BLaER1 treated with 17β-estradiol and CSF1 and Interleukin-3, amounts not matched to agents 10 nM and 100 nM (cell line): ENCODE data around the gene ABCC4.
"Not testable (repeated sequence)": the region's sequence is repeated elsewhere in the genome, so short reads cannot be mapped to it uniquely, and the experiment has no call there.

ENCODE experiments used
- H3K27ac ChIP-seq, 11 experiments: shearing (Covaris generic); formaldehyde crosslinking; 2 replicates each; pipeline ENCODE4 v1.8.1; 2022
- H3K27me3 ChIP-seq, 11 experiments: shearing (Covaris generic); formaldehyde crosslinking; 2 replicates each; pipeline ENCODE4 v1.8.1; 2022
- H3K36me3 ChIP-seq, 11 experiments: shearing (Covaris generic); formaldehyde crosslinking; 2 replicates each; pipeline ENCODE4 v1.8.1; 2022
- H3K4me1 ChIP-seq, 10 experiments: shearing (Covaris generic); formaldehyde crosslinking; 2 replicates each; pipeline ENCODE4 v1.8.1; 2022
- H3K4me2 ChIP-seq, 11 experiments: shearing (Covaris generic); formaldehyde crosslinking; 2 replicates each; pipeline ENCODE4 v1.8.1; 2022
- H3K4me3 ChIP-seq, 10 experiments: shearing (Covaris generic); formaldehyde crosslinking; 2 replicates each; pipeline ENCODE4 v1.8.1; 2022
- H3K9ac ChIP-seq, 11 experiments: shearing (Covaris generic); formaldehyde crosslinking; 2 replicates each; pipeline ENCODE4 v1.8.1; 2022
- H3K9me3 ChIP-seq, 11 experiments: shearing (Covaris generic); formaldehyde crosslinking; replicated peaks in 1 of 11; 2 replicates each; pipeline ENCODE4 v1.8.1; 2022
- H4K20me1 ChIP-seq, 11 experiments: shearing (Covaris generic); formaldehyde crosslinking; 2 replicates each; pipeline ENCODE4 v1.8.1; 2022
- Cebpa-rat ChIP-seq, 11 experiments: shearing (Covaris generic); IDR thresholded peaks; 2 replicates each; pipeline ENCODE4 v1.8.1; 2022

ABCC4 gene

GRCh38 chr13:95197548-95197947, 103.7 kb downstream of the ABCC4 start:
- Histone ChIP-seq H3K4me1 (peaks cover 0 to 4% (median 0%) of the 10 kb centered on the region in 10 experiments; a peak in 2 of 20 replicates), H3K27me3 (no peaks in the 10 kb centered on the region), H3K9ac (no peak overlapping the region), H3K4me3 (no peak overlapping the region), H3K27ac (no peak overlapping the region), H3K4me2 (no peak overlapping the region), H4K20me1 (peaks cover 0 to 5% (median 0%) of the 10 kb centered on the region in 11 experiments; a peak in 1 of 22 replicates), H3K36me3 (peaks cover 37 to 82% (median 69%) of the 10 kb centered on the region in 11 experiments), H3K9me3 (peaks cover 10 to 18% (median 13%) of the 10 kb centered on the region in 11 experiments; a peak in 18 of 22 replicates)
- no peak for TF ChIP-seq Cebpa-rat (IDR thresholded peaks at IDR 0.05)

GRCh38 chr13:95195146-95195545, 106.1 kb downstream of the ABCC4 start:
- Histone ChIP-seq H3K4me3 (no peak overlapping the region), H3K9ac (no peak overlapping the region), H3K27ac (no peak overlapping the region), H3K27me3 (no peaks in the 10 kb centered on the region), H3K36me3 (peaks cover 31 to 61% (median 45%) of the 10 kb centered on the region in 11 experiments; a peak in 21 of 22 replicates), H3K9me3 (peaks cover 10 to 16% (median 13%) of the 10 kb centered on the region in 11 experiments; a peak in 18 of 22 replicates), H3K4me2 (no peak overlapping the region), H3K4me1 (peaks cover 0 to 11% (median 5%) of the 10 kb centered on the region in 10 experiments; a peak in 11 of 20 replicates), H4K20me1 (peaks cover 0 to 5% (median 0%) of the 10 kb centered on the region in 11 experiments; a peak in 2 of 22 replicates)
- no peak for TF ChIP-seq Cebpa-rat (IDR thresholded peaks at IDR 0.05)

- TF ChIP-seq Cebpa-rat (IDR thresholded peaks at IDR 0.05) = no peak
- Histone ChIP-seq H3K4me3 (no peak overlapping the region), H3K27me3 (no peaks in the 10 kb centered on the region), H3K4me1 (peaks cover 0 to 11% (median 5%) of the 10 kb centered on the region in 10 experiments; a peak in 11 of 20 replicates), H3K4me2 (no peak overlapping the region), H3K27ac (no peak overlapping the region), H3K36me3 (peaks cover 16 to 46% (median 30%) of the 10 kb centered on the region in 11 experiments; a peak in 20 of 22 replicates), H3K9ac (no peak overlapping the region), H3K9me3 (peaks cover under 1 to 2% (median 2%) of the 10 kb centered on the region in 11 experiments; a peak in 10 of 22 replicates), H4K20me1 (peaks cover 0 to 5% (median 0%) of the 10 kb centered on the region in 11 experiments; a peak in 2 of 22 replicates)
Observed at GRCh38 chr13:95193509-95194230, 107.6 kb downstream of the ABCC4 start.

- Histone ChIP-seq H3K9ac (no peak overlapping the region), H3K27me3 (no peaks in the 10 kb centered on the region), H3K4me3 (no peak overlapping the region), H3K9me3 (no peaks in the 10 kb centered on the region), H3K27ac (no peak overlapping the region), H4K20me1 (peaks cover 0 to 5% (median 0%) of the 10 kb centered on the region in 11 experiments; a peak in 2 of 22 replicates), H3K4me1 (peaks cover 0 to 11% (median 5%) of the 10 kb centered on the region in 10 experiments; a peak in 11 of 20 replicates), H3K36me3 (peaks cover 16 to 46% (median 31%) of the 10 kb centered on the region in 11 experiments; a peak in 20 of 22 replicates), H3K4me2 (no peak overlapping the region)
- TF ChIP-seq Cebpa-rat (IDR thresholded peaks at IDR 0.05) = no peak
Observed at GRCh38 chr13:95192998-95193397, 108.3 kb downstream of the ABCC4 start.

DNA sequence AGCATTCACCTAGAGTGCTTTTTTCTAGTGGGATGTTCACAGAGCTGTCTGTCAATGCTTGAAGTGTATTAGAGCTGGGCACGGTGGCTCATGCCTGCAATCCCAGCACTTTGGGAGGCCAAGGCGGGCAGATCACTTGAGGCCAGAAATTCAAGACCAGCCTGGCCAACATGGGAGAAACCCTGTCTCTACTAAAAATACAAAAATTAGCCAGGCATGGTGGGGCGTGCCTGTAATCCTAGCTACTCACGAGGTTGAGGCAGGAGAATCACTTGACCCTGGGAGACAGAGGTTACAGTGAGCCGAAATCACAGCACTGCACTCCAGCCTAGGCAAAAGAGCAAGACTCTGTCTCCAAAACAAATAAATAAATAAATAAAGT, 108.7 kb downstream of the ABCC4 start:
- H3K27ac ChIP-seq, H3K9ac ChIP-seq, H3K27me3 ChIP-seq, H3K4me3 ChIP-seq, H3K4me2 ChIP-seq, H3K9me3 ChIP-seq, H4K20me1 ChIP-seq: not testable (repeated sequence)
- Histone ChIP-seq H3K4me1 (peaks cover 0 to 13% (median 5%) of the 10 kb centered on the region in 10 experiments; a peak in 11 of 20 replicates), H3K36me3 (peaks cover 16 to 49% (median 33%) of the 10 kb centered on the region in 11 experiments; a peak in 20 of 22 replicates)

- Histone ChIP-seq H4K20me1 (peaks cover 0 to 4% (median 0%) of the 10 kb centered on the region in 11 experiments; a peak in 2 of 22 replicates), H3K4me2 (peak overlapping the region in 3 of 11 experiments; percentile 12 to 32 (median 21); a peak in 3 of 22 replicates), H3K4me1 (peaks cover 4 to 16% (median 8%) of the 10 kb centered on the region in 10 experiments; a peak in 18 of 20 replicates), H3K9me3 (peaks cover 0 to 3% (median 0%) of the 10 kb centered on the region in 11 experiments; a peak in 2 of 22 replicates), H3K4me3 (no peak overlapping the region), H3K9ac (no peak overlapping the region), H3K36me3 (peaks cover 14 to 54% (median 30%) of the 10 kb centered on the region in 11 experiments; a peak in 20 of 22 replicates), H3K27me3 (no peaks in the 10 kb centered on the region), H3K27ac (no peak overlapping the region)
- no peak for TF ChIP-seq Cebpa-rat (IDR thresholded peaks at IDR 0.05)
Observed at GRCh38 chr13:95191821-95192563, 109.3 kb downstream of the ABCC4 start.

DNA sequence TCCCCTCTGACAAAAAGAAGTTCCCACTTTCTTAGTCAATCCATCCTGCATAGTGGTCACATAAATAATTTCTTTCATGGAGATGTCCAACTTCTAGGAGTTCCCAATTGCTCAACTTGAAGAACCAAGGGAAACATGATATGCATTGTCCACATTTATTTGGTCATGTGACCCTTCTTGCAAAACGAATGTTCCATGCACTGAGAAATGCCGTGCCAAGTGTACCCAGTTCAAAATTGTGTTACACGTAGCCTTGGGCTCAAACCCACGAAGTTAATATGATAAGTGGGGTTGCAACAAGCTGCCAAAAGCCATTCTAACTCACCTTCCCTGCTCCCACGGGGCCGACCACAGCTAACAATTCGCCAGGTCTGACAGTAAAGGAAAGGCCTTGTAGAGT, 113.1 kb downstream of the ABCC4 start:
- Histone ChIP-seq H3K27ac (no peak overlapping the region), H3K9ac (no peak overlapping the region), H3K4me2 (no peak overlapping the region), H3K9me3 (peaks cover 0 to 7% (median 0%) of the 10 kb centered on the region in 11 experiments; a peak in 4 of 22 replicates), H3K4me1 (peaks cover 30 to 51% (median 46%) of the 10 kb centered on the region in 10 experiments), H3K4me3 (no peak overlapping the region), H3K27me3 (no peaks in the 10 kb centered on the region), H4K20me1 (peaks cover 0 to 4% (median 0%) of the 10 kb centered on the region in 11 experiments; a peak in 1 of 22 replicates), H3K36me3 (peaks cover 0 to 30% (median 14%) of the 10 kb centered on the region in 11 experiments; a peak in 15 of 22 replicates)
- TF ChIP-seq Cebpa-rat (IDR thresholded peaks at IDR 0.05) = no peak

- no peaks in the 10 kb centered on the region for H3K27me3 ChIP-seq
- H3K4me2 ChIP-seq = peak overlapping the region; percentile 55 to 92 (median 75)
- peak overlapping the region in 5 of 10 experiments; percentile 2 to 32 (median 17); a peak in 6 of 20 replicates for H3K4me3 ChIP-seq
- no peaks in the 10 kb centered on the region for H4K20me1 ChIP-seq
- peaks cover 0 to 7% (median 0%) of the 10 kb centered on the region in 11 experiments; a peak in 4 of 22 replicates for H3K9me3 ChIP-seq
- H3K27ac ChIP-seq = peak overlapping the region in 10 of 11 experiments; percentile 9 to 85 (median 66); a peak in 19 of 22 replicates
- peaks cover 0 to 33% (median 13%) of the 10 kb centered on the region in 11 experiments; a peak in 11 of 22 replicates for H3K36me3 ChIP-seq
- TF ChIP-seq Cebpa-rat (IDR thresholded peaks at IDR 0.05) = peak in 5 of 11 experiments; percentile 33 to 94 (median 65); a peak in 6 of 22 replicates
- peak overlapping the region in 4 of 11 experiments; percentile 7 to 61 (median 45); a peak in 6 of 22 replicates for H3K9ac ChIP-seq
- H3K4me1 ChIP-seq = peaks cover 46 to 64% (median 50%) of the 10 kb centered on the region in 10 experiments
Observed at GRCh38 chr13:95185851-95186250, 115.4 kb downstream of the ABCC4 start.
